Karpas-422 (cell line): ENCODE measurements around the gene LSM2. TPM values are rescaled to one million over a fixed set of nuclear protein-coding genes. Genes with fewer than 3 reads are reported as not detected.
"Not testable (repeated sequence)": the region's sequence is repeated elsewhere in the genome, so short reads cannot be mapped to it uniquely, and the experiment has no call there.

Experiments
- DNase-seq: peaks from one replicate; pipeline ENCODE4 v3.0.0-alpha.2; 2015
- H2AFZ ChIP-seq: fragments of 200-600 bp; sonication (generic); 2 replicates; pipeline ENCODE4 v1.6.1; 2014; ENCODE audit warnings: antibody characterized with exemption, low read length, mixed read lengths
- H3K27ac ChIP-seq: fragments of 200-600 bp; sonication (generic); 2 replicates; pipeline ENCODE4 v1.5.1; 2014; ENCODE audit warnings: mild to moderate bottlenecking, low read length, moderate library complexity
- H3K27me3 ChIP-seq: fragments of 200-600 bp; sonication (generic); 2 replicates; pipeline ENCODE4 v1.6.1; 2014; ENCODE audit warnings: low read length, mixed read lengths
- H3K36me3 ChIP-seq: fragments of 200-600 bp; sonication (generic); 2 replicates; pipeline ENCODE4 v1.6.1; 2014; ENCODE audit warnings: low read length, mixed read lengths; ENCODE audit not compliant: insufficient read depth
- H3K4me1 ChIP-seq: fragments of 200-600 bp; sonication (generic); 2 replicates; pipeline ENCODE4 v1.6.1; 2014; ENCODE audit warnings: mild to moderate bottlenecking, low read length, mixed read lengths
- H3K4me2 ChIP-seq: fragments of 200-600 bp; sonication (generic); 2 replicates; pipeline ENCODE4 v1.6.1; 2014; ENCODE audit warnings: low read length, low read depth, mild to moderate bottlenecking; ENCODE audit not compliant: poor library complexity, severe bottlenecking
- H3K4me3 ChIP-seq: fragments of 200-600 bp; sonication (generic); 2 replicates; pipeline ENCODE4 v1.5.1; 2014; ENCODE audit warnings: mild to moderate bottlenecking, antibody characterized with exemption, low read length, mixed read lengths
- H3K79me2 ChIP-seq: fragments of 200-600 bp; sonication (generic); 2 replicates; pipeline ENCODE4 v1.6.1; 2014; ENCODE audit warnings: mild to moderate bottlenecking, low read length, mixed read lengths
- H3K9ac ChIP-seq: fragments of 200-600 bp; sonication (generic); 2 replicates; pipeline ENCODE4 v1.6.0; 2014; ENCODE audit warnings: low read length
- H3K9me2 ChIP-seq: fragments of 200-600 bp; sonication (generic), shearing (Covaris generic); replicated peaks from 2 replicates; pipeline ENCODE4 v1.6.0; 2014; ENCODE audit warnings: mild to moderate bottlenecking, low read length, moderate library complexity; ENCODE audit not compliant: insufficient read depth
- H3K9me3 ChIP-seq: fragments of 300-700, 200-600 bp; sonication (generic); 2 replicates; pipeline ENCODE4 v1.6.1; 2014; ENCODE audit warnings: low read length, mixed read lengths
- H4K20me1 ChIP-seq: fragments of 200-600 bp; sonication (generic); 2 replicates; pipeline ENCODE4 v1.6.1; 2014; ENCODE audit warnings: mild to moderate bottlenecking, antibody characterized with exemption, low read length, low read depth; ENCODE audit not compliant: insufficient read depth
- total RNA-seq: library from RNA; depleted of rRNA; stranded (reverse); fragments of >200 nt; shearing (Covaris generic); gene quantifications from 2 replicates; pipeline ENCODE4 v1.2.3, GENCODE V29; 2014; ENCODE audit warnings: low replicate concordance; rRNA removed

The LSM2 gene
- 44.9 and 57.4 TPM in 2 replicates for total RNA-seq

GRCh38 chr6:31806470-31807272 is at the start of gene LSM2:
Gene LSM2 (minus strand): TSS chr6:31806966. CDS start chr6:31806757, 209 bp downstream.
- Histone ChIP-seq H3K4me3 (peak within 1 kb of the TSS; percentile 87), H3K9ac (peak within 1 kb of the TSS; percentile 86)

GRCh38 chr6:31851980-31852718 is 45.4 kb upstream of the LSM2 start:
- H3K27ac ChIP-seq, DNase-seq, H3K9me2 ChIP-seq, H4K20me1 ChIP-seq, H3K27me3 ChIP-seq, H3K36me3 ChIP-seq, H3K4me2 ChIP-seq, H3K4me1 ChIP-seq, H3K4me3 ChIP-seq, H3K9me3 ChIP-seq, H2AFZ ChIP-seq, H3K9ac ChIP-seq, H3K79me2 ChIP-seq: not testable (repeated sequence)

More at GRCh38 chr6:31806470-31807272, at the start of gene LSM2:
- no peaks in the 10 kb centered on the region for H3K27me3 ChIP-seq
- peak within 1 kb of the TSS; percentile 53 for H3K27ac ChIP-seq
- H3K36me3 ChIP-seq = 0 out of 2 replicates have a peak, but pooled peaks cover 3% of the 10 kb centered on the region
- peaks cover 10% of the 10 kb centered on the region for H3K4me1 ChIP-seq
- H3K79me2 ChIP-seq = peaks cover 30% of the 10 kb centered on the region
- H3K9me3 ChIP-seq = no peaks in the 10 kb centered on the region
- no peaks in the 10 kb centered on the region for H3K9me2 ChIP-seq
- DNase-seq = peak; percentile 97
- H2AFZ ChIP-seq = peak within 1 kb of the TSS; percentile 24
- H3K4me2 ChIP-seq = peak within 1 kb of the TSS; percentile 95
- no peaks in the 10 kb centered on the region for H4K20me1 ChIP-seq

- Histone ChIP-seq H3K4me2 (no peak overlapping the region), H3K9ac (no peak overlapping the region), H3K27me3 (no peaks in the 10 kb centered on the region), H2AFZ (no peak overlapping the region), H3K4me3 (no peak overlapping the region), H3K79me2 (no peaks in the 10 kb centered on the region), H3K4me1 (no peaks in the 10 kb centered on the region), H3K36me3 (no peaks in the 10 kb centered on the region), H4K20me1 (no peaks in the 10 kb centered on the region), H3K27ac (no peak overlapping the region), H3K9me2 (no peaks in the 10 kb centered on the region), H3K9me3 (no peaks in the 10 kb centered on the region)
- DNase-seq = no peak
Observed at GRCh38 chr6:31851485-31851832, 44.7 kb upstream of the LSM2 start.

- Histone ChIP-seq H3K36me3 (no peaks in the 10 kb centered on the region), H3K9me2 (no peaks in the 10 kb centered on the region), H3K27me3 (no peaks in the 10 kb centered on the region), H3K4me3 (no peak overlapping the region), H3K79me2 (no peaks in the 10 kb centered on the region), H2AFZ (no peak overlapping the region), H3K4me2 (no peak overlapping the region), H3K9me3 (no peaks in the 10 kb centered on the region), H3K9ac (no peak overlapping the region), H4K20me1 (no peaks in the 10 kb centered on the region), H3K27ac (no peak overlapping the region), H3K4me1 (no peaks in the 10 kb centered on the region)
- no peak for DNase-seq
Observed at GRCh38 chr6:31850765-31851484, 44.2 kb upstream of the LSM2 start.

- DNase-seq = no peak
- Histone ChIP-seq H3K9ac (no peak overlapping the region), H3K27me3 (no peaks in the 10 kb centered on the region), H3K4me1 (no peaks in the 10 kb centered on the region), H3K4me2 (no peak overlapping the region), H3K4me3 (no peak overlapping the region), H3K9me2 (no peaks in the 10 kb centered on the region), H2AFZ (no peak overlapping the region), H3K36me3 (no peaks in the 10 kb centered on the region), H3K27ac (no peak overlapping the region), H3K9me3 (no peaks in the 10 kb centered on the region), H3K79me2 (no peaks in the 10 kb centered on the region), H4K20me1 (no peaks in the 10 kb centered on the region)
Observed at GRCh38 chr6:31847276-31847978, 40.7 kb upstream of the LSM2 start.

- H3K27ac ChIP-seq = no peak overlapping the region
- no peak for DNase-seq
- peaks cover 6% of the 10 kb centered on the region for H3K36me3 ChIP-seq
- no peaks in the 10 kb centered on the region for H3K9me2 ChIP-seq
- no peaks in the 10 kb centered on the region for H3K27me3 ChIP-seq
- no peaks in the 10 kb centered on the region for H3K4me1 ChIP-seq
- no peaks in the 10 kb centered on the region for H3K79me2 ChIP-seq
- H4K20me1 ChIP-seq = 0 out of 2 replicates have a peak, but pooled peaks cover under 1% of the 10 kb centered on the region
- no peak overlapping the region for H3K4me2 ChIP-seq
- no peak overlapping the region for H3K9ac ChIP-seq
- H3K9me3 ChIP-seq = no peaks in the 10 kb centered on the region
- H3K4me3 ChIP-seq = no peak overlapping the region
- no peak overlapping the region for H2AFZ ChIP-seq
Observed at GRCh38 chr6:31844507-31844906, 37.7 kb upstream of the LSM2 start.

GRCh38 chr6:31842053-31842452 is 35.3 kb upstream of the LSM2 start:
- Histone ChIP-seq H3K27me3 (no peaks in the 10 kb centered on the region), H3K4me3 (no peak overlapping the region), H3K9ac (no peak overlapping the region), H3K36me3 (peaks cover 31% of the 10 kb centered on the region), H3K9me3 (no peaks in the 10 kb centered on the region), H3K4me1 (peaks cover 12% of the 10 kb centered on the region), H4K20me1 (peaks cover 16% of the 10 kb centered on the region; the same call in 1 of the 2 replicates), H3K9me2 (no peaks in the 10 kb centered on the region), H2AFZ (no peak overlapping the region), H3K4me2 (no peak overlapping the region), H3K79me2 (peaks cover 11% of the 10 kb centered on the region), H3K27ac (no peak overlapping the region)
- DNase-seq = peak; percentile 61
